Nucleus accumbens (tissue), 56 donors: ENCODE data around the gene KCNH8.
A peak's percentile ranks its signal among the peaks of the same experiment; 100 is the strongest.

Experiments
- DNase-seq, 56 donors: peaks; one replicate each; lab custom pipeline; 2025; lab: John Stamatoyannopoulos, UW

KCNH8 gene

GRCh38 chr3:19467761-19468160, 319.5 kb downstream of the KCNH8 start:
- no peak for DNase-seq

- no peak for DNase-seq
Observed at GRCh38 chr3:19471138-19471537, 322.8 kb downstream of the KCNH8 start.

- no peak for DNase-seq
Observed at GRCh38 chr3:19473971-19474580, 325.8 kb downstream of the KCNH8 start.

GRCh38 chr3:19476281-19476680, 328.0 kb downstream of the KCNH8 start:
- DNase-seq, result no peak

GRCh38 chr3:19485267-19485666, 337.0 kb downstream of the KCNH8 start:
- no peak for DNase-seq

GRCh38 chr3:19487386-19487785, 339.1 kb downstream of the KCNH8 start:
- no peak for DNase-seq

- no peak for DNase-seq
Observed at GRCh38 chr3:19488939-19489338, 340.6 kb downstream of the KCNH8 start.

GRCh38 chr3:19489936-19490335, 341.6 kb downstream of the KCNH8 start:
- no peak for DNase-seq

GRCh38 chr3:19506171-19506570, 357.9 kb downstream of the KCNH8 start:
- no peak for DNase-seq

GRCh38 chr3:19522305-19522704, 374.0 kb downstream of the KCNH8 start:
- no peak for DNase-seq

GRCh38 chr3:19526071-19526470, 377.8 kb downstream of the KCNH8 start:
- DNase-seq, result no peak

GRCh38 chr3:19527746-19528145, 379.4 kb downstream of the KCNH8 start:
- no peak for DNase-seq

- DNase-seq, result no peak
Observed at GRCh38 chr3:19531426-19531825, 383.1 kb downstream of the KCNH8 start.

- DNase-seq, result no peak
Observed at GRCh38 chr3:19539518-19540392, 391.4 kb downstream of the KCNH8 start.

GRCh38 chr3:19540464-19540863, 392.2 kb downstream of the KCNH8 start:
- DNase-seq, result no peak

GRCh38 chr3:19541284-19541683, 393.0 kb downstream of the KCNH8 start:
- no peak for DNase-seq

GRCh38 chr3:19543212-19543841, 395.0 kb downstream of the KCNH8 start:
- peak in 5 of 56 donors; percentile 0 to 5 (median 2) for DNase-seq

GRCh38 chr3:19547665-19548464, 399.6 kb downstream of the KCNH8 start:
- DNase-seq, result no peak

- no peak for DNase-seq
Observed at GRCh38 chr3:19559724-19560442, 411.6 kb downstream of the KCNH8 start.

GRCh38 chr3:19573644-19574043, 425.3 kb downstream of the KCNH8 start:
- no peak for DNase-seq
